DOHH2 (cell line): ENCODE results near the gene PSMA3.

Experiments
- H3F3A ChIP-seq: fragments of 200-600 bp; sonication (generic), shearing (Covaris generic); 2 replicates; pipeline ENCODE4 v1.6.0; 2016; ENCODE audit warnings: antibody characterized with exemption, mild to moderate bottlenecking; ENCODE audit not compliant: control insufficient read depth, insufficient read depth
- H3K27ac ChIP-seq: fragments of 200-600 bp; sonication (generic); 2 replicates; pipeline ENCODE4 v1.5.1; 2014; ENCODE audit warnings: low read depth, mild to moderate bottlenecking, low read length, moderate library complexity
- H3K27me3 ChIP-seq: fragments of 200-600 bp; sonication (generic); 2 replicates; pipeline ENCODE4 v1.6.1; 2014; ENCODE audit warnings: mild to moderate bottlenecking, low read length, mixed read lengths; ENCODE audit not compliant: control insufficient read depth
- H3K36me3 ChIP-seq: fragments of 200-600 bp; sonication (generic); 2 replicates; pipeline ENCODE4 v1.6.1; 2014; ENCODE audit warnings: mild to moderate bottlenecking, low read length, moderate library complexity, mixed read lengths; ENCODE audit not compliant: control insufficient read depth
- H3K4me1 ChIP-seq: fragments of 200-600 bp; sonication (generic); 2 replicates; pipeline ENCODE4 v1.6.1; 2014; ENCODE audit warnings: mild to moderate bottlenecking, low read length, mixed read lengths; ENCODE audit not compliant: control insufficient read depth
- H3K4me2 ChIP-seq: fragments of 200-600 bp; sonication (generic); 2 replicates; pipeline ENCODE4 v1.6.0; 2014; ENCODE audit warnings: mild to moderate bottlenecking, low read length, moderate library complexity
- H3K4me3 ChIP-seq: fragments of 200-600 bp; sonication (generic); 2 replicates; pipeline ENCODE4 v1.5.1; 2014; ENCODE audit warnings: mild to moderate bottlenecking, low read length, mixed read lengths
- H3K79me2 ChIP-seq: fragments of 200-600 bp; sonication (generic); 2 replicates; pipeline ENCODE4 v1.6.1; 2014; ENCODE audit warnings: mild to moderate bottlenecking, low read length, mixed read lengths; ENCODE audit not compliant: control insufficient read depth
- H3K9me2 ChIP-seq: fragments of 200-600 bp; sonication (generic); replicated peaks from 2 replicates; pipeline ENCODE4 v1.6.1; 2014; ENCODE audit warnings: mild to moderate bottlenecking, low read length, mixed read lengths; ENCODE audit not compliant: control insufficient read depth
- H3K9me3 ChIP-seq: fragments of 200-600 bp; sonication (generic); 2 replicates; pipeline ENCODE4 v1.6.1; 2014; ENCODE audit warnings: antibody characterized with exemption, low read length, mixed read lengths; ENCODE audit not compliant: control insufficient read depth, insufficient read depth
- H4K20me1 ChIP-seq: fragments of 200-600 bp; sonication (generic); 2 replicates; pipeline ENCODE4 v1.6.0; 2014; ENCODE audit warnings: low read depth, mild to moderate bottlenecking, antibody characterized with exemption, low read length, moderate library complexity; ENCODE audit not compliant: control insufficient read depth, insufficient read depth
- CTCF ChIP-seq: fragments of 200-600 bp; sonication (generic); IDR thresholded peaks from one replicate; pipeline ENCODE4 v1.5.1; 2014; ENCODE audit warnings: antibody characterized with exemption, mild to moderate bottlenecking, low read depth, low read length; ENCODE audit not compliant: poor library complexity, severe bottlenecking
- EZH2phosphoT487 ChIP-seq: fragments of 200-600 bp; sonication (generic); IDR thresholded peaks from 2 replicates; pipeline ENCODE4 v1.6.1; 2017; ENCODE audit warnings: borderline replicate concordance, mild to moderate bottlenecking, antibody characterized with exemption, low read length, moderate library complexity, mixed read lengths

The PSMA3 gene

DNA sequence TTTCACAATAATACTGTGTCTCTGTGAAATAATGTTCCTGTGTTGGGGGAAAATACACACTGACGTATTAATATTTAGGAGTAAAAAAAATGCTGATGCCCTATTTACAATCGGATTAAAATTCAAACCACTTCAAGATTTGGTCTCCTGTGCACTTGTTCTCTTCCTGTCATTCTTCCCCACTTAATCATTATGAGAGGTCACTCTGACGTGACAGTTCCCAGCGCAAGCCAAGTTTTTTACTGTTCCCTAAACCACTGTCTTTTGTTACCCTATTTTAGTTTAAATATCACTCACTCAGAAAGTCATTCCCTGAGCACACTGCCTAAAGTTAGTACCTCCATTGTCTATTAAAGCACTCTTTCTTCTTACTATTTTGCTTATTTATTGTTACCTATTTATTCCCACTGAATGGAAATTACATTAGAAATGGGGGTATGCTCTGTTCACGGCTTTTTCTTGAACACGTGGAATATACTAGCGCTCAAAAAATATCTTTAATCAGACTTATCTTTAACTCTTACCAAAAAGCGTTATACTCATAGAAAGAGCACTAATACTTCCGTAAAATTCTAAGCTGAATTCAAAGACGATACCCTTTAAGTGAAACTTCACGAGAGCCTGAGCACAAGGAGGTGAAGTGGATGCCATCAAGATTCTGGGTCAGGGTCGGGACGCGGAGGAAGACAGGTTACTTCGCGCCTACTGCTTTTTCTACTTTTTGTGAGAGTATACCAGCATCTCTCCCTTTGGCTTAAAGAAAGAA, 670 bp upstream of the PSMA3 start:
- TF ChIP-seq CTCF = no peak
- H3K4me1 ChIP-seq = peaks cover 39% of the 10 kb centered on the region
- peak overlapping the region; percentile 78 for H3K4me2 ChIP-seq
- H3K79me2 ChIP-seq = peaks cover 60% of the 10 kb centered on the region
- no peaks in the 10 kb centered on the region for H3K27me3 ChIP-seq
- no peaks in the 10 kb centered on the region for H3K9me3 ChIP-seq
- H3K4me3 ChIP-seq = peak overlapping the region; percentile 97
- peaks cover 20% of the 10 kb centered on the region for H4K20me1 ChIP-seq
- peak overlapping the region; percentile 87 for H3K27ac ChIP-seq
- no peaks in the 10 kb centered on the region for H3K9me2 ChIP-seq
- H3K36me3 ChIP-seq = peaks cover 39% of the 10 kb centered on the region
- H3F3A ChIP-seq = peaks cover 18% of the 10 kb centered on the region

DNA sequence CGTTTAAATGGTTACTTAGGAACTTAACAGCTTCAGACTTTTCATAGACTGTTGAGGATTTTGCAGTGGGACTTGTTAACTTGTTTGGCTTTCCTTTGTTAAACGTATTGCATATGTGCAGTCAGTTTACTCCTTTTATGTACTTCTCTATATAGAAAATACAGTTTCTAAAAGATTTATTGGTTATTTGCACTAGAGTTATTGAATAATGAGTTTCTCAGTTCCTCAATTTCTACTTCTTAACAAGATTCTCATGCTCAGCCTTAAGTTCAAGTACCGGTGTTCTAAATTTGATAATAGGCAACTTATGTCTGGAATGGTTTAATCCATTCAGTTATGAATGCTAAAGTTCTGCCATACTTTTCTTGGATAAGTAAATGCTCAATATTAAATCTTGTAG, 919 bp downstream of the PSMA3 start:
- Histone ChIP-seq H3K4me2 (peak overlapping the region; percentile 79), H3K4me1 (peaks cover 35% of the 10 kb centered on the region), H3K36me3 (peaks cover 48% of the 10 kb centered on the region), H3K79me2 (peaks cover 75% of the 10 kb centered on the region), H3F3A (peaks cover 18% of the 10 kb centered on the region), H3K27ac (peak overlapping the region; percentile 87), H3K27me3 (no peaks in the 10 kb centered on the region), H3K9me3 (no peaks in the 10 kb centered on the region), H4K20me1 (peaks cover 20% of the 10 kb centered on the region), H3K9me2 (no peaks in the 10 kb centered on the region), H3K4me3 (peak overlapping the region; percentile 97)
- TF ChIP-seq EZH2phosphoT487 = no peak
- TF ChIP-seq CTCF = no peak

DNA sequence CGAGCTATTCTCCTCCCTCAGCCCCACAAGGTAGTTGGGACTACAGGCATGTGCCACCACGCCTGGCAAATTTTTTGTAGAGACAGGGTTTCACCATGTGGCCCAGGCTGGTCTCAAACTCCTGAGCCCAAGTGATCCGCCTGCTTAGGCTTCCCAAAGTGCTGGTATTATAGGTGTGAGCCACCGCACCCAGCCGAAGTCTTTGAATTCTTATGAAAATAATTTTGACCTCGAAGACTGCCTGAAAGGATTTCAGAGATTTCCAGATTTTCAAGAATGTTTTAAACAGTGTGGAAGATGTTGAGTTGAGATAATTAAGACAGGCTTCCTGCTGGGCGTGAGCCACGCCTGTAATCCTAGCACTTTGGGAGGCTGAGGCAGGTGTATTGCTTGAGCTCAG, 5.0 kb downstream of the PSMA3 start:
- peaks cover 14% of the 10 kb centered on the region for H3F3A ChIP-seq
- peaks cover 25% of the 10 kb centered on the region for H4K20me1 ChIP-seq
- no peak overlapping the region for H3K4me2 ChIP-seq
- peaks cover 95% of the 10 kb centered on the region for H3K79me2 ChIP-seq
- no peaks in the 10 kb centered on the region for H3K9me3 ChIP-seq
- H3K9me2 ChIP-seq = no peaks in the 10 kb centered on the region
- no peak for TF ChIP-seq EZH2phosphoT487
- no peak for TF ChIP-seq CTCF
- H3K4me1 ChIP-seq = peaks cover 15% of the 10 kb centered on the region
- H3K27ac ChIP-seq = no peak overlapping the region
- H3K36me3 ChIP-seq = peaks cover 86% of the 10 kb centered on the region
- H3K27me3 ChIP-seq = no peaks in the 10 kb centered on the region
- H3K4me3 ChIP-seq = no peak overlapping the region
